Fibroblast of upper back skin (primary cell): ENCODE measurements around the gene PIPOX.

Experiments used
- DNase-seq: peaks from one replicate; pipeline ENCODE4 v3.0.0-alpha.2; 2013

Gene PIPOX

DNA sequence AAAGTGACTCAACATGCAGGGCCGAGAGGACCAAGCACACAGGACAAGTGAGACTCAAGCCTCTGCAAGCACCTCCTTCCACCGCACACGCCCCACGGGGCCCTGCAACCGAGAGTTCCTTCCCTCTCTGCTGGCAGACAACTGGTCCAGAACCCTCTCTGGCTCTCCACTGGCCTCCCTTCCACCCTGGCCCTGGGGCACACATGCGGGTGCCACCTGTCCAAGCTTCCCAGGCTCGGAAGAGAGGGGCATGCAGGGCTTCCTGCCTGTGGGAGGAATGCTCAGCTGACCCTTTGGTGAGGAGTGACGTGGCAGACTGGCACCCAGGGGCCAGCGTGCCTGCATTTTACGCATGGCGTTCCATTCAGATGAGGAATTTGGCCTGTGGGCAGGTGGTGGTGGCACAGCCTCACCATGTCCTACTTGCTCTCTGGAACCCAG is 59.8 kb downstream of the PIPOX start:
- no peak for DNase-seq

- no peak for DNase-seq
Observed at GRCh38 chr17:29103341-29103740, 60.4 kb downstream of the PIPOX start.
